Stimulated activated CD4-positive, alpha-beta T cell treated with anti-CD3 and anti-CD28 coated beads, Interleukin-2, amount 100 ng/mL, for 4 hours (primary cell): Measurements from ENCODE around the gene ZBTB46.
"Not testable (repeated sequence)": the region's sequence is repeated elsewhere in the genome, so short reads cannot be mapped to it uniquely, and the experiment has no call there.

Experiments
- DNase-seq: peaks from one replicate; pipeline ENCODE4 v3.0.0-alpha.2; 2020; ENCODE audit warnings: low read depth

Gene ZBTB46

GRCh38 chr20:63830841-63831588, at the start of gene ZBTB46:
Gene ZBTB46 (minus strand): TSS chr20:63831264. CDS start chr20:63790757, 40,507 bp downstream.
- DNase-seq = no peak

GRCh38 chr20:63878899-63879663, 48.0 kb upstream of the ZBTB46 start:
- no peak for DNase-seq

GRCh38 chr20:63877755-63878470, 46.8 kb upstream of the ZBTB46 start:
- DNase-seq = no peak

- no peak for DNase-seq
Measured at GRCh38 chr20:63876489-63877036, 45.5 kb upstream of the ZBTB46 start.

- DNase-seq = not testable (repeated sequence)
Measured at GRCh38 chr20:63874241-63874640, 43.2 kb upstream of the ZBTB46 start.

- DNase-seq = no peak
Measured at GRCh38 chr20:63873477-63873971, 42.5 kb upstream of the ZBTB46 start.

- DNase-seq = no peak
Measured at GRCh38 chr20:63868264-63868663, 37.2 kb upstream of the ZBTB46 start.

GRCh38 chr20:63867042-63867441, 36.0 kb upstream of the ZBTB46 start:
- not testable (repeated sequence) for DNase-seq

GRCh38 chr20:63864978-63865640, 34.0 kb upstream of the ZBTB46 start, which contains the start of gene TPD52L2:
Gene TPD52L2 (plus strand): TSS chr20:63865270. CDS start chr20:63865366, 96 bp downstream.
- DNase-seq = peak; percentile 97

- no peak for DNase-seq
Measured at GRCh38 chr20:63864545-63864977, 33.5 kb upstream of the ZBTB46 start.

GRCh38 chr20:63863798-63864544, 32.9 kb upstream of the ZBTB46 start:
- peak; percentile 64 for DNase-seq

GRCh38 chr20:63863021-63863797, 32.1 kb upstream of the ZBTB46 start:
- no peak for DNase-seq

GRCh38 chr20:63861981-63862901, 31.2 kb upstream of the ZBTB46 start:
- DNase-seq = no peak

GRCh38 chr20:63861365-63861934, 30.4 kb upstream of the ZBTB46 start, which contains the start of gene ABHD16B:
Gene ABHD16B (plus strand): TSS chr20:63861498. CDS start chr20:63861541, 43 bp downstream.
- no peak for DNase-seq

GRCh38 chr20:63860325-63861051, 29.4 kb upstream of the ZBTB46 start:
- DNase-seq = no peak

GRCh38 chr20:63859166-63859699, 28.2 kb upstream of the ZBTB46 start:
- DNase-seq = no peak
